HEK293 (cell line): ENCODE measurements around the gene BLM.

ENCODE experiments used
- CTCF ChIA-PET: fragments of 350-600 bp; formaldehyde crosslinking; extraction: SDS; loops from one replicate; lab custom pipeline; 2021; ENCODE audit warnings: antibody characterized with exemption; lab: Yijun Ruan, JAX
- POLR2A ChIA-PET: fragments of 300-600 bp; formaldehyde crosslinking; extraction: SDS; loops from one replicate; lab custom pipeline; 2020; ENCODE audit warnings: antibody characterized with exemption, inconsistent platforms; lab: Yijun Ruan, JAX
- H3K27ac ChIP-seq: fragments of 200-500 bp; sonication (Bioruptor generic); 2 replicates; pipeline ENCODE4 v1.5.1; 2014; ENCODE audit warnings: low read depth, low read length, control low read depth, inconsistent platforms; ENCODE audit errors: extremely low read depth
- H3K36me3 ChIP-seq, 2 experiments: fragments of 200-500 bp in 1 of 2; sonication (Bioruptor generic) in 1 of 2; 1 replicate in 1 of 2; 2 replicates in 1 of 2; pipeline ENCODE4 v1.5.1; 2014 to 2017; ENCODE audit warnings: inconsistent platforms in 2 of 2, low read length in 2 of 2; ENCODE audit not compliant: control insufficient read depth in 2 of 2, insufficient read depth in 1 of 2
- H3K4me1 ChIP-seq: fragments of 200-500 bp; sonication (Bioruptor generic); 2 replicates; pipeline ENCODE4 v1.5.1; 2014; ENCODE audit warnings: mild to moderate bottlenecking, low read length, inconsistent platforms; ENCODE audit not compliant: control insufficient read depth, insufficient read depth
- H3K4me3 ChIP-seq: 2 replicates; pipeline ENCODE4 v1.5.1; 2011; ENCODE audit warnings: low read depth, mild to moderate bottlenecking, control low read depth, low read length, moderate library complexity
- H3K9me3 ChIP-seq: fragments of 200-500 bp; sonication (Bioruptor generic); 2 replicates; pipeline ENCODE4 v1.5.1; 2014; ENCODE audit warnings: low read depth, low read length, inconsistent platforms; ENCODE audit not compliant: control insufficient read depth, insufficient read depth
- ATF2 ChIP-seq: fragments of 450-650 bp; formaldehyde crosslinking; IDR thresholded peaks from 2 replicates; pipeline ENCODE4 v1.5.1; 2016; ENCODE audit warnings: missing biosample characterization, missing genetic modification characterization, low read depth
- GLIS1 ChIP-seq: fragments of 450-650 bp; formaldehyde crosslinking; IDR thresholded peaks from 2 replicates; pipeline ENCODE4 v1.5.1; 2016; ENCODE audit warnings: missing biosample characterization, missing genetic modification characterization
- HIC1 ChIP-seq: fragments of 450-650 bp; formaldehyde crosslinking; IDR thresholded peaks from 2 replicates; pipeline ENCODE4 v1.5.1; 2016; ENCODE audit warnings: missing biosample characterization, missing genetic modification characterization
- KLF10 ChIP-seq: fragments of 450-650 bp; IDR thresholded peaks from 2 replicates; pipeline ENCODE4 v1.5.1; 2018; ENCODE audit warnings: missing biosample characterization, mild to moderate bottlenecking, missing genetic modification characterization
- PATZ1 ChIP-seq: fragments of 450-650 bp; formaldehyde crosslinking; IDR thresholded peaks from 2 replicates; pipeline ENCODE4 v1.5.1; 2016; ENCODE audit warnings: missing biosample characterization, missing genetic modification characterization
- TSHZ1 ChIP-seq: fragments of 450-650 bp; formaldehyde crosslinking; IDR thresholded peaks from 2 replicates; pipeline ENCODE4 v1.5.1; 2016; ENCODE audit warnings: missing biosample characterization, missing genetic modification characterization, borderline replicate concordance
- ZBTB10 ChIP-seq: fragments of 450-650 bp; formaldehyde crosslinking; IDR thresholded peaks from 2 replicates; pipeline ENCODE4 v1.5.1; 2016; ENCODE audit warnings: missing biosample characterization, missing genetic modification characterization
- ZBTB17 ChIP-seq: fragments of 450-650 bp; formaldehyde crosslinking; IDR thresholded peaks from 2 replicates; pipeline ENCODE4 v1.5.1; 2016; ENCODE audit warnings: missing biosample characterization, missing genetic modification characterization
- ZBTB20 ChIP-seq: fragments of 450-650 bp; formaldehyde crosslinking; IDR thresholded peaks from 2 replicates; pipeline ENCODE4 v1.5.1; 2016; ENCODE audit warnings: missing biosample characterization, missing genetic modification characterization
- ZIC2 ChIP-seq: fragments of 450-650 bp; formaldehyde crosslinking; IDR thresholded peaks from 2 replicates; pipeline ENCODE4 v1.5.1; 2016; ENCODE audit warnings: missing biosample characterization, missing genetic modification characterization
- ZNF223 ChIP-seq: fragments of 450-650 bp; formaldehyde crosslinking; IDR thresholded peaks from 2 replicates; pipeline ENCODE4 v1.5.1; 2016; ENCODE audit warnings: missing biosample characterization, missing genetic modification characterization
- ZNF449 ChIP-seq: fragments of 450-650 bp; formaldehyde crosslinking; IDR thresholded peaks from 2 replicates; pipeline ENCODE4 v1.5.1; 2017; ENCODE audit warnings: missing biosample characterization, mild to moderate bottlenecking, missing genetic modification characterization, moderate library complexity
- ZNF548 ChIP-seq: fragments of 450-650 bp; formaldehyde crosslinking; IDR thresholded peaks from 2 replicates; pipeline ENCODE4 v1.5.1; 2016; ENCODE audit warnings: missing biosample characterization, missing genetic modification characterization
- ZNF555 ChIP-seq: fragments of 450-650 bp; formaldehyde crosslinking; conservative IDR thresholded peaks from 2 replicates; pipeline ENCODE4 v1.5.1; 2017; ENCODE audit warnings: missing biosample characterization, mild to moderate bottlenecking, missing genetic modification characterization, inconsistent platforms
- ZNF658 ChIP-seq: fragments of 450-650 bp; formaldehyde crosslinking; IDR thresholded peaks from 2 replicates; pipeline ENCODE4; 2016; ENCODE audit warnings: missing biosample characterization, missing genetic modification characterization
- ZNF791 ChIP-seq: fragments of 450-650 bp; formaldehyde crosslinking; IDR thresholded peaks from 2 replicates; pipeline ENCODE4 v1.5.1; 2016; ENCODE audit warnings: missing biosample characterization, missing genetic modification characterization

BLM gene

GRCh38 chr15:90819390-90819789 is 102.2 kb downstream of the BLM start (continued):
- TF ChIP-seq HIC1 (tag by site-specific recombination): no peak
- TF ChIP-seq ZNF791: no peak
- TF ChIP-seq ZNF449: no peak

GRCh38 chr15:90819850-90820249 is 102.7 kb downstream of the BLM start:
- ChIA-PET POLR2A (no interaction called here), CTCF (interaction anchor here (1.4 kb wide), 1 partner anchor 66 kb away, joined by 6 read pairs; no protein-coding TSS in a partner anchor)
- H3K36me3 ChIP-seq: peaks cover 7 to 8% of the 10 kb centered on the region in 2 experiments
- H3K4me3 ChIP-seq: no peak overlapping the region
- no peak overlapping the region for H3K27ac ChIP-seq
- H3K4me1 ChIP-seq: peaks cover under 1% of the 10 kb centered on the region; the same call in 1 of the 2 replicates
- H3K9me3 ChIP-seq: no peaks in the 10 kb centered on the region
- no peak for TF ChIP-seq ZBTB20 (tag by site-specific recombination)
- TF ChIP-seq KLF10 (tag by site-specific recombination): no peak
- peak; percentile 16; the same call in 1 of the 2 replicates for TF ChIP-seq ZIC2
- TF ChIP-seq ZBTB10 (tag by site-specific recombination): no peak
- TF ChIP-seq GLIS1 (tag by site-specific recombination): 0 out of 2 replicates have a peak, but pooled peaks have one; percentile 28

- Histone ChIP-seq H3K4me1 (no peaks in the 10 kb centered on the region), H3K36me3 (peaks cover 2 to 4% of the 10 kb centered on the region in 2 experiments), H3K4me3 (no peak overlapping the region), H3K27ac (no peak overlapping the region)
- no peak for TF ChIP-seq ZNF548 (tag by site-specific recombination)
- no peak for TF ChIP-seq ATF2
- TF ChIP-seq ZNF555 (tag by site-specific recombination): no peak
- TF ChIP-seq ZNF223: no peak
- no peak for TF ChIP-seq ZNF658 (tag by site-specific recombination)
- no peak for TF ChIP-seq TSHZ1 (tag by site-specific recombination)
- no peak for TF ChIP-seq ZBTB17 (tag by site-specific recombination)
- no peak for TF ChIP-seq PATZ1 (tag by site-specific recombination)
- TF ChIP-seq, all 188 proteins: peak for 0
- POLR2A ChIA-PET: no interaction called here
- CTCF ChIA-PET: interaction anchor here (0.6 kb wide), 1 partner anchor 121 kb away, joined by 3 read pairs; no protein-coding TSS in a partner anchor
- H3K9me3 ChIP-seq: no peaks in the 10 kb centered on the region
Measured at GRCh38 chr15:90820481-90820880, 103.3 kb downstream of the BLM start.
